HG03064 (cell line): ENCODE data around the gene LIMA1.
"Not testable (repeated sequence)": the region's sequence is repeated elsewhere in the genome, so short reads cannot be mapped to it uniquely, and the experiment has no call there.

ENCODE experiments used
- ATAC-seq: cut with Tn5 transposase; IDR thresholded peaks from one replicate; pipeline ENCODE4 v1.9.1; 2021; ENCODE audit warnings: low read depth; ENCODE audit not compliant: unreplicated experiment

Gene LIMA1

GRCh38 chr12:50290692-50291091 is 7.4 kb upstream of the LIMA1 start:
- ATAC-seq, result not testable (repeated sequence)

GRCh38 chr12:50287271-50287670 is 4.0 kb upstream of the LIMA1 start:
- ATAC-seq, result no peak

DNA sequence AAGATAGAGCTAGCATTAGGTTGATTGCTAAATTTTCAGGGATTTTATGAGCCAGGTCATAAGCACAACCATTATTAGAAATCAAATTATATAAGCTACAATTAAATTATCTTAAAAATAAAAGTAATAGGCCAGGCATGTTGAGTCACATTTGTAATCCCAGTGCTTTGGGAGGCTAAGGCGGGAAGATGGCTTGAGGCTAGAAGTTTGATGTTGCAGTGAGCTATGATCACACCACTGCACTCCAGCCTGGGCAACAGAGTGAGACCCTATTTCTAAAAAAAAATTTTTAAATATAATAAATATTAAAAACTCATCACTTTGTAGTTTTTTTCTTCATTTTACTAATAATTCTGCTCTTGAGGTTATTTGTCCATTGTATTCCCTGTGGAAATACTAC is 1.9 kb upstream of the LIMA1 start:
- ATAC-seq, result no peak

- ATAC-seq, result no peak
Measured at GRCh38 chr12:50282721-50283228, 545 bp downstream of the LIMA1 start.

GRCh38 chr12:50279501-50279900 is 3.8 kb downstream of the LIMA1 start:
- ATAC-seq, result no peak

DNA sequence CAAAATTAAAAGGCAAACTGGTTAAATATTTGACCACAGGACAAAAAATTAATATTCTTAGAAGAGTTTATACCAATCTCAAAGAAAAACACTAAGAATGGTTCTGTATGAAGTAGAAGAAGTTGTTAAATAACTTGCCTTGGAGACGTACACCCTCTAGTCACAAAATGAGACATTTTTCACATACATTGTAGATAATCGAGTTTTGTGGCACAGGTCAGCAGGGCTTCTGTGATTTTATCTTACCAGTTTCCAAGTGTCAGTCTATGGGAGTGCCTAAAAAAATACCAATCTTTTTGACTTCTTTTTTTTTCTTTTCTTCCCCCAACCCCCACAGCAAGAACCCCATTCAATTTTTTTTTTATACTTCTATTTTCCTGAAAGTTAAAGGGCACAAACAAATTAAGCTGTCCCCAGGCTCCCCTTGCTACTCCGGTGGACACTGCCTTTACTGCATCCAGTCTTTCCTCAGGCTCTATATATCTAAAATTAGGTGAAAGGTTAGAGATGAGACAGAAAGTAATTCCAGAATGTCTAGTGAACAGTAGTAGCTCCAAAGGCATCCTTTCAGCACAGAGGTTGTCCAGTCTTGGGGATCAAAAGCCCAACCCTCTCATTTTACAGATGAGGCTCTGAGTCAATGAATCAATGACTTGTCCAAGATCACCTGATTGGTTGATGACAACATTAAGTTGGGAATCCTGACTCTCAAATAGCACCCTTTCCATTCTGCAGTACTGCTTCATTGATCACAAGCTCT is 6.2 kb downstream of the LIMA1 start:
- no peak for ATAC-seq

DNA sequence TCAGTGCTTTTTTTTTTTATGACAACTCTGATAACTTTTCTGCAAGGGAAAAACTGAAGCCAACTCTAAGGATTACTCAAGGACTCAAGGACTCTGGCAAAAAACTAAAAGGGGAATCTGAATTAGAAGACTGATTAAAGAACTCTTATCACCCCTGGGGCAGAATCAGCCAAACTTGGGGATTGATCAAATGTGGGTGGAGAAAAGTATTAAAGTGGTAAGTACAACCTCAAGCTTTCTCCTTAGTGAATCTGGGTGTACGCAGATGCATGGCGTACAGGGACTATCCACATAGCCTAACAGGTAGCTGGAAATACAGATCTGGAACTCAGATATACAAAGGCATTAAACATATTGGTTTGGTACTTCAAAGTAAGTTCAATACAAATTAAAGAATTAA is 7.3 kb downstream of the LIMA1 start:
- ATAC-seq, result no peak

DNA sequence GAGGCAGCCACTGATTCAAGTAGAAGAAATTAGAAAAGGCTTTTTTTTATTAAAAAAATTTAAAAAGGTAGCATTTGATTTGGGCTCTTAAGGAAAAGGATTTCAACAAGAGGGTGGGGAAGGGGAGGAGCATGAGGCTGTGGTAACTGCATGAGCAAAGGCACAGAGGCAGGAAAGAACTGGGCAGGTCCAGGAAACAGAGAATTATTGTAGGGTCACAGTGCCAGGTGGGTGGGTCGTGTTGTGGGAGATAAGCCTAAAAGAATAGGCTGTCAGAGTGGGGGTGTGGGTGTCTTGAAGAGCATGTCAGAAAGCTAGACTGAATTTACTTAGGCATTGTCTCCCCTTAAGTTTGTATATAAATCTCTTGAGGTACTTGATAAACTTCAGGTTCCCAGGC is 7.8 kb downstream of the LIMA1 start:
- no peak for ATAC-seq

GRCh38 chr12:50275127-50275526 is 8.2 kb downstream of the LIMA1 start:
- not testable (repeated sequence) for ATAC-seq

DNA sequence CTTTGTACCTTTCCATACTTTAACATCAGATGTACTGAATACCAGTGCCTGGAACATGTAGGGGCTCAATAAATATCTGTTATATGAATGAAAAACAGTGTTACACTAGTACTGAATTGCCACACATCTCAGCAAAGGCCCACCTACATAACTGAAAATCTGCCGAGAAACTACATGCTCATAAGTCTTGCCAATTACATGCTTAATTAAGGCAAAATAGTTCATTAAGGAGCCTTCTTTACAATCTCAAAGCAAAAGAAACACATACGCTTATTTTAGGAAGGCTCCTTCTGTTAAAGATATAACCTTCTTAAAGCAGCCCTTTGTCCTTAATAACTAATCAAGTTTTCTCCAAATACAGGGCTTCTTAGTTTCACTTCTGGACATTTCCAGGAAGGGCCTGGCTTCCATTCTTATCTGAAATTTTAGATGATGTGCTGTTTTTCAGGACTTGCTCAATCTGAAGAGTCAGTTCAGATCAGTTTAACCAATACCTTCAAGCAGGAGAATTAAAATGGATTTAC is 11.5 kb downstream of the LIMA1 start:
- ATAC-seq, result no peak

DNA sequence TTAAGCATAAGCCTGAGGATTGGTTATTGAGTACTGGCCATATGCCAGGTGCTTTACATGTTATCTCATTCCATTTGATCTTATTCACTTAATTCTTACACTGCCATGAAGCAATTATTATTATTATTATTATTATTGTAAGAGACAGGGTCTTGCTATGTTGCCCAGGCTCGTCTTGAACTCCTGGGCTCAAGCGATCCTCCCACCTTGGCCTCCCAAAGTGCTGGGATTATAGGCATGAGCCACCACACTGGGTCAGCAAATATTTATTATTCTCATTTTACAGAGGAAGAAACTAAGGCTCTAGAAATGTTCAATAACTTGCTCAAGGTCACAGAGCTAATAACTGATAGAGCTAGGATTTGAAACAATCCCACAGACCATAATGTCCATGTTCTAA is 14.8 kb downstream of the LIMA1 start:
- no peak for ATAC-seq

DNA sequence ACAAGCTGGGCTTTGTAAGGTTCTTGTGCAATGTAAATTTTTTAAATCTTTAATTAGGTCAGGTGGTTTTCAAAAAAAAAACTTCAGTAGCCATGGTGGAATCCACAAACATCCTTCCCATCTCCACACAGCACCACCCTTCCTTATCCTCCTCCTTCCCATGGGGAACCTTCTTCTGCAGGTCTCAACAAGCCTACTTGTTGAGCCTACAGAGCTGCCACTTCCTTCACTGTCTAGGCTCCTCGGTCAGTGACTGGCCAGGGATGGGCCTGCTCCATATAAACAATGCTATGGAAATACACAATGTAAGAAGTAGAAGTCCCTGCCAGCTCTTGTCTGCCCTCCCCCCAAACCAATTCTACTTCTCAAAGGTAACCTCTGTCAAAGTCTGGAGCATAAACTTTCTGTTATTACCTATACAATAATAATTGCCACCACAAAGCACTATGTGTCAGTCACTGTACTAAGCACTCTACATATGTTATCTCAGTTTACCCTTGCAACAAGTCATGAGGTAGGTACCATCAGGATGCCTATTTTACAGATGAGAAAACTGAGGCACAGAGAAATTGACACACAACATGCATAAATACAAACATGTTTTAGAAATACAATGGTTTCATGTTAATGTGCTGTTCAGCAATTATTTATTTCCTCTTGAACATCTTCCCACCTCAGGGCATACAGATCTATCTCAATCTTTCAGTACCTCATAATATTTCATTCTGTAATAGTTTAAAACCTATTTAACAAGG is 17.4 kb downstream of the LIMA1 start:
- no peak for ATAC-seq

- no peak for ATAC-seq
Measured at GRCh38 chr12:50263832-50264231, 19.5 kb downstream of the LIMA1 start.

DNA sequence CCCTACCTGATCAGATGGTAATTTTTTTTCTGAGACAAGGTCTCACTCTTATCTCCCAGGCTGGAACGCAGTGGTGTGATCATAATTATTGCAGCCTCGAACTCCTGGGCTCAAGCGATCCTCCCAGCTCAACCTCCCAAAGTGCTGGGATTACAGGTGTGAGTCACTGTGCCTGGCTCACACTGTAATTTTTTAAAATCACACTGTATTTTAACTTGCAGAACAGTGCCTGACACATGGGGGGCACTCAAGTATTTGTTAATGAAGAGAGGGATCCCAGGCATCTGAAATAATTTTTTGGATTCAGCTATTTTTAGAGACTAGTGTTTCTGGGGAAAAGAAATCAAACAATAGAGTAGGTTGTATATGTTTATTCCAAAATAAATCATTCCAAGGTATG is 21.7 kb downstream of the LIMA1 start:
- ATAC-seq, result no peak

- ATAC-seq, result no peak
Measured at GRCh38 chr12:50258167-50258551, 25.2 kb downstream of the LIMA1 start.

DNA sequence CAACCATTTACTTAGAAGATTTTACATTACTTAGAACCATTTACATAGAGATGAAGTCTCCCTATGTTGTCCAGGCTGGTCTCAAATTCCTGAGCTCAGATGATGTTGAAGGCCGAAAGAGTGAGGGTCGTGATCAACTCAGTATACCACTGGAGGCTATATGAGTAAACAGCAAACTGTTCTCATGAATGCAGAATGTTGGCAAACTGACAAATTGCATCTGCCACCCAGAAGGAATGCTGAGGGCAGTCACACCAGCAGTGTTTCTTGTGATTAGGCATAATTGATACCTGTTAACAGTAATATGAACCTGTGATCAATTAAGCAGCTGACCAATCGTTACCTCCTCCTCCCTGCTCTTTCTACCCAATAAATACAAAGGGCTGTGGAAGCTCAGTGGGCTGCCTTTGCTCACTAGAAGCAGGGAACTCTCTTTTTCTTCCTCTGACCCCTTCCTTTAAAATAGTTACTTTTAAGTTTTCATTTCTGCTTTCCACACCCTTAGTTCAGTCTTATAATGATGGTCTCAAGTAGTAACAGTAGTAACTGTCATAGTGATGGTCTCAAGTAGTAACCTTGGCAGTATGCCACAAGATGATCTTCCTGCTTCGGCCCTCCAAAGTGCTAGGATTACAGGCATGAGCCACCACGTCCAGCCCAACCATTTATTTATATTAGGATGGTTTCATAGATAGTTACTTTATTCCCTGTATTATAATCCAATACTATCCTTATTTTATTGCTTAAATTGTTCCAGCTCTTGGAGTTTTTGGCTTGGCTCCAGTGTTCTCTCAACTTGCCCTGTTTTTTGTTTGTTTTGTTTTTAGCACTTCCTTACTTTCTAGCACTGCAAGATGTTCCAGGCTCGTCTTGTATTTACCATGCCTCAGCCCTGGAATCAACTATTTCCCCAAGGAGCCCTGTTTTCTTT is 25.8 kb downstream of the LIMA1 start:
- no peak for ATAC-seq

- ATAC-seq, result no peak
Measured at GRCh38 chr12:50256761-50257160, 26.6 kb downstream of the LIMA1 start.

GRCh38 chr12:50252977-50253602 is 30.2 kb downstream of the LIMA1 start:
- no peak for ATAC-seq

DNA sequence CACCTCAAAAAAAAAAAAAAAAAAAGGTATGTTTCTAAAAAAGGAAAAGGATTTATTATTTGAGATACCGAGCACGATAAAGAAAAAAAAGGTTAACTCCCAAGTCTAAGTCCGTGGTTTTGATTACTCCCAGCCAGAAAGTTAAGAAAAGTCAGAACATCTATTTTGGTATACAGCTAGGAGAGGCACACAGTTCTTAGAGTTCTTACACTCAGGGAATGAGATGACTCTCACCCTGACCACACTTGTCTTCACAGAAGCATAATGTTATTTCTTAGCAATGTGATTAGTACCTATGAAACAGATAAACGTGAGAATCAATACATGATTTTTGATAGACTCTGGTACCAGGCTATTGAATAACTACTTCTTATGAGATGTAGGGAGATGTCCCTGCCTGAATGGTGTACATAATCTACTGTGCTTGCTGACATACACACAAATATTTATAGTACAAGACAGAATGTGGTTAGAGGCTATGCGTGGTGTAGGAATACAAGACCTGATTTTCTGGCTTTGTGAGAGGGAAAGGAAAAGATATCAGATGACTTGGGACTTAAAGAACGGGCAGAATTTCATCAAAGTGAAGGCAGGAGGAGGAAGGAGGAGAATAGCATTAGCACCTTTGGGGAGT is 31.6 kb downstream of the LIMA1 start:
- ATAC-seq, result no peak
